B cell (primary cell): Measurements from ENCODE around the gene ZMPSTE24.

Source experiments
- CTCF ChIP-seq: fragments of 200-600 bp; IDR thresholded peaks from one replicate; pipeline ENCODE4 v1.8.0; 2022; ENCODE audit warnings: antibody characterized with exemption, mild to moderate bottlenecking
- EZH2 ChIP-seq: IDR thresholded peaks from 2 replicates; pipeline ENCODE4 v1.6.1; 2012; ENCODE audit warnings: borderline replicate concordance, low read depth, mild to moderate bottlenecking, moderate library complexity, low read length; ENCODE audit not compliant: insufficient read depth, poor library complexity, severe bottlenecking

GRCh38 chr1:40268211-40268610 is 10.2 kb downstream of the ZMPSTE24 start:
- TF ChIP-seq CTCF (no peak), EZH2 (no peak)
